ENCODE measurements around the gene NUDT1.

The NUDT1 gene

DNA sequence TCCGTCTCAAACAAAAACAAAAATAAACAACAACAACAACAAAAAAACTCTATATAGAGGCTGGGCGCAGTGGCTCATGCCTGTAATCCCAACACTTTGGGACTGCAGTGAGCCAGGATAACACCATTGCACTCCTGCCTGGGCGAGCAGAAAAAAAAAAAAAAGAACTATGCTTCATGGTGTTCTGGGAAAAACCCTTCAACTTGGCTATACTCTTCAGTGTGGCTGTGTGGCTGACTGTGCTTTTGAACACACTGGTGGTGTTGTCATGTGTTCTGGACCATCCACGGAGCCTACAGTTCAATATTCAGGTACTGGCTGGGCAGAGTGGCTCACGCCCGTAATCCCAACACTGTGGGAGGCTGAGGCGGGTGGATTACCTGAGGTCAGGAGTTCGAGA lies 45.7 kb downstream of the NUDT1 start:
- TF ChIP-seq, protein P1, sequence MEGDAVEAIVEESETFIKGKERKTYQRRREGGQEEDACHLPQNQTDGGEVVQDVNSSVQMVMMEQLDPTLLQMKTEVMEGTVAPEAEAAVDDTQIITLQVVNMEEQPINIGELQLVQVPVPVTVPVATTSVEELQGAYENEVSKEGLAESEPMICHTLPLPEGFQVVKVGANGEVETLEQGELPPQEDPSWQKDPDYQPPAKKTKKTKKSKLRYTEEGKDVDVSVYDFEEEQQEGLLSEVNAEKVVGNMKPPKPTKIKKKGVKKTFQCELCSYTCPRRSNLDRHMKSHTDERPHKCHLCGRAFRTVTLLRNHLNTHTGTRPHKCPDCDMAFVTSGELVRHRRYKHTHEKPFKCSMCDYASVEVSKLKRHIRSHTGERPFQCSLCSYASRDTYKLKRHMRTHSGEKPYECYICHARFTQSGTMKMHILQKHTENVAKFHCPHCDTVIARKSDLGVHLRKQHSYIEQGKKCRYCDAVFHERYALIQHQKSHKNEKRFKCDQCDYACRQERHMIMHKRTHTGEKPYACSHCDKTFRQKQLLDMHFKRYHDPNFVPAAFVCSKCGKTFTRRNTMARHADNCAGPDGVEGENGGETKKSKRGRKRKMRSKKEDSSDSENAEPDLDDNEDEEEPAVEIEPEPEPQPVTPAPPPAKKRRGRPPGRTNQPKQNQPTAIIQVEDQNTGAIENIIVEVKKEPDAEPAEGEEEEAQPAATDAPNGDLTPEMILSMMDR (conservative IDR thresholded peaks at IDR 0.05; ENCODE audit: low read length), result no peak
- no peak overlapping the region for H3K4me3 ChIP-seq (ENCODE audit: low read length)
- DNase-seq (ENCODE audit: low read depth), result no peak

DNA sequence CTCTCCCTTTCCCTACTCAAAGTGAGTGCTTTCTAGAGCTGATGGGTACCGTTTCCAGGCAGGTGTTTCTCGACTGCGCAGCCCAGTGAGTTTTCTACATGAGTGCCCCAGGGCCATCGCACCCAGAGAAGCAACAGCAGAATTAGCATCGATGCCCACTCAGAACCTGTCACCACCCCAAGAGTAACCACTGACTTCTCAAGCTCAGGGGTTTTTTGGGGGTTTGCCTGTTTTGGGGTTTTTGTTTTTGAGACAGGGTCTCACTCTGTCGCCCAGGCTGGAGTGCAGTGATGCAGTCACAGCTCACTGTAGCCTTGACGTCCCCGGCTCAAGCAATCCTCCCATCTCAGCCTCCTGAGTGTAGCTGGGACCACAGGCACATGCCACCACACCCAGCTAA lies 46.5 kb downstream of the NUDT1 start:
- no peak overlapping the region for H3K4me3 ChIP-seq (ENCODE audit: low read length)
- TF ChIP-seq, protein P1 (conservative IDR thresholded peaks at IDR 0.05; ENCODE audit: low read length), result no peak
- DNase-seq (ENCODE audit: low read depth), result no peak

DNA sequence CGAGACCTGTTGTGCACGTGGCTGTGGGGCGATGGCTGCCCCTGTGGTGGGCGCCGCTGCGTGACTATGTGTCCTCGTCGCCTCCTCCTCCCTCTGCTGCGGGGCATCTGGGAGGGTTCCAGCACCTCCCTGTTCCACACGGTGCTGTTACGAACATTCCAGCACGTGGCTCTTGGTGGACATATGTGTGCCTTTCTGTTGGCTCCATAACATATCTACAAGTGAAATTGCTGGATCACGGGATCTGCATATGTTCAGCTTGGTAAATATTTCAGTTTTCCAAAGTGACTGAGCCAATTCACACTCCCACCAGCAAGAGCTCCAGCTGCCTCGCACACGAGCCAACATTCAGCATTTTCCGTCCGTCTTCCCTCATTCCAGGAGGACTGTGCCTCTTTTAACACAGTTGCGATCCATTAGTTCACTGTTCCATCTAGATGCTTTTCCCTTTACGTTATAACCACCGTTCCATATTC lies 47.1 kb downstream of the NUDT1 start:
- H3K4me3 ChIP-seq (ENCODE audit: low read length), result peak overlapping the region; percentile 31
- TF ChIP-seq, protein P1 (conservative IDR thresholded peaks at IDR 0.05; ENCODE audit: low read length), result no peak
- DNase-seq (ENCODE audit: low read depth), result peak; percentile 46

DNA sequence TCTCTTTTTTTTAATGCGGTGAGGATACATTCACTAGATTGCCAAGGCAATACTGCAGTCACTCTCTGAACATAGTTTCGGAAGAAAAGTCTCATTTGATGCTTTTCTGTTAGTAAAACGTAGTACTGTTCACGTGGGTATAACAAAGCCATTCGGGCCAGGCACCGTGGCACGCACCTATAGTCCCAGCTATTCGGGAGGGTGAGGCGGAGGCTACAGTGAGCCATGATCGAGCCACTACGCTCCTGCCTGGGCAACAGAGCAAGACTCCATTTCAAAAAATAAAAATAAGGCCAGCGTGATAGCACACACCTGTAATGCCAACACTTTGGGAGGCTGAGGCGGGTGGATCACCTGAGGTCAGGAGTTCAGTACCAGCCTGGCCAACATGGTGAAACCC lies 47.6 kb downstream of the NUDT1 start:
- no peak for DNase-seq (ENCODE audit: low read depth)
- TF ChIP-seq, protein P1 (conservative IDR thresholded peaks at IDR 0.05; ENCODE audit: low read length), result no peak
- H3K4me3 ChIP-seq (ENCODE audit: low read length), result peak overlapping the region; percentile 31

DNA sequence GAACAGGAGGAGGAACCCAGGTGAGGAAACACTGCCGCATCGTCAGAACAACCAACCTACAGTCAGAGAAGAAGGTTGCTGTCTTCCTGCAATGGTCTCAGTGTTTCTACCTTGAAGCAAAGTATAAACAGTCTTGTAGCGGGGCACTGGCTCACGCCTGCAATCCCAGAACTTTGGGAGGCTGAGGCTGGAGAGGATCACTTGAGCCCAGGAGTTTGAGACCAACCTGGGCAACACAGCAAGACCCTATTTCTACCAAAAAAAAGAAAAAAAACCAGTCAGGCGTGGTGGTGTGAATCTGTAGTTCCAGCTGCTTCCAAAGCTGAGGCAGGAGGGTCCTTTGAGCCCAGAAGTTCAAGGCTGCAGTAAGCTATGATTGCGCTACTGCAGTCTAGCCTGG lies 48.9 kb downstream of the NUDT1 start:
- DNase-seq (ENCODE audit: low read depth), result no peak
- H3K4me3 ChIP-seq (ENCODE audit: low read length), result no peak overlapping the region
- TF ChIP-seq, protein P1 (conservative IDR thresholded peaks at IDR 0.05; ENCODE audit: low read length), result no peak

DNA sequence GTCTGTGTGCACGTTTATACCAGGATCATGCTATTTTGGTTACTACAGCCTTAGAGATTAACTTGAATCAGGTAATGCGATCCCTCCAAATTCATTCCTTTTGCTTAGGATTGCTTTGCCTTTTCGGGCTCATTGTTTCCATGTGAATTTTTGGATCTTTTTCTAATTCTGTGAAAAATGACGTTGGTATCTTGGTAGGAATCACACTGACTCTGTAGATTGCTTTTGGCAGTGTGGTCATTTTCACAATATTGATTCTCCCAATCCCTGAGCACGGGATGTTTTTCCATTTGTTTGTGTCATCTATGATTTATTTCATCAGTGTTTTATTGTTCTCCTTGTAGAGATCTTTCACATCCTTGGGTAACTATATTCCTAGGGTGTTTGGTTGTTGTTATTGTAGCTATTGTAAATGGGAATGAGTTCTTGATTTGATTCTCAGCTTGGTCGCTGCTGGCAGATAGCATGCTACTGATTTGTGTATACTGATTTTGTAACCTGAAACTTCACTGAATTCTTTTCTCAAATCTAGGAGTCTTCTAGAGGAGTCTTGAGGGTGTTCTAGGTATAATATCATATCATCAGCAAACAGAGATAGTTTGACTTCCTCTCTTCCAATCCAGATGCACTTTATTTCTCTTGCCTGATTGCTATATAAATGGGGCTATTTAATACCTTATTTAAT lies 54.1 kb downstream of the NUDT1 start:
- H3K4me3 ChIP-seq (ENCODE audit: low read length), result no peak overlapping the region
- TF ChIP-seq, protein P1 (conservative IDR thresholded peaks at IDR 0.05; ENCODE audit: low read length), result no peak
- DNase-seq (ENCODE audit: low read depth), result no peak

DNA sequence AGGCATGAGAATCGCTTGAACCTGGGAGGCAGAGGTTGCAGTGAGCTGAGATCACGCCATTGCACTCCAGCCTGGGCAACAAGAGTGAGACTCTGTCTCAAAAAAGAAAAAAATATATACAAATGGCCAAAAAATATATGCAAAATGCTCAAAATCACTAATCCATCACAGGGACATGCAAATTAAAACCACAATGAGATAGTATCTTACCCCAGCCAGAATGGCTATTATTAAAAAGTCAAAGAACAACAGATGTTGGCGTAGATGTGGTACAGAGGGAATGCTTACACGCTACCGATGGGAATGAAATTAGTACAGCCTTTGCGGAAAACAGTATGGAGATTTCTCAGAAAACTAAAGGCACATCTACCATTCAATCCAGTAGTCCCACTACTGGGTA lies 54.8 kb downstream of the NUDT1 start:
- TF ChIP-seq, protein P1 (conservative IDR thresholded peaks at IDR 0.05; ENCODE audit: low read length), result no peak
- H3K4me3 ChIP-seq (ENCODE audit: low read length), result no peak overlapping the region
- DNase-seq (ENCODE audit: low read depth), result no peak
